HG03354 (cell line): ENCODE results near the gene ZG16B.

Experiments
- ATAC-seq: cut with Tn5 transposase; IDR thresholded peaks from one replicate; pipeline ENCODE4 v1.9.1; 2021; ENCODE audit warnings: mild to moderate bottlenecking; ENCODE audit not compliant: unreplicated experiment, poor library complexity, severe bottlenecking

Gene ZG16B, protein sequence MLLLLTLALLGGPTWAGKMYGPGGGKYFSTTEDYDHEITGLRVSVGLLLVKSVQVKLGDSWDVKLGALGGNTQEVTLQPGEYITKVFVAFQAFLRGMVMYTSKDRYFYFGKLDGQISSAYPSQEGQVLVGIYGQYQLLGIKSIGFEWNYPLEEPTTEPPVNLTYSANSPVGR

DNA sequence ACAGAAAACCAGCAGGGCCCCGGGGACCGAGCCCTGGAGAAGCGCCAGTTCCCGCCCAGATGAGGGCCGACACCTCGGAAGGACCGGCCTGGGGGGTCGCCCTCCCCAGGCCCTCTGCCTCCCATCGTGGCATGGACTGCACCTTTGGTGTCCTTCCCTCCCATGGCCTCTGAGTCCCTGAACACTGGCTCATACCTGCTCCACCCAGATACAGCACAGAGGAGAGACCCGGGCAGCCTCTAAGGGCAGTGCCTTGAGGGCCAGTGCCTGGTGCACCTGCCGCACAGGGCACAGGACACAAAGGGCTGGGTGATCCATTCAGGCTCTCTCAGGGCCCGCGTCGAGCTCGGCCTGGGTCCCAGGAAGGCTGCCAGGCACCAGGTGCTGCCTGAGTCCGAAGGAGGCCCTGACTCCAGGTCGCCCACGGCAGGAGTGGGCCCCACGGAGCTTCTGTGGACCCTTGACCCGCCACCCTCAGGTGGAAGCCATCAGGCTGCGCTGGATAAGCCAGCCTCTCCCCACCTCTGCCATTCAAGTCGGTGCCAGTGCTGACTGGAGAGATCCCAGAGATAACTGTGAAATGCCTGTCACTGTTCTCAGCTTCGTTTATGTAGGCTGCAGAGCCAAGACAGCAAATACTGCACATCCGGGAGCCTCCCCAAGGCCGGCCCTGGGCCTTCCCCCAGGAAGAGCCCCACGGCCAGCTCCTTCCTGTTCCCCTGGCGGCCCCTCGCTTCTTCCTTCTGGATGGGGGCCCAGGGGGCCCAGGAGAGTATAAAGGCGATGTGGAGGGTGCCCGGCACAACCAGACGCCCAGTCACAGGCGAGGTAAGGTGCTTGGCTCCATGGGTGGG is at the start of gene ZG16B:
ZG16B (plus strand) TSS at position 803 of the 854 bp plus-strand sequence. CDS start 139 bp downstream, outside the sequence.
- no peak for ATAC-seq

DNA sequence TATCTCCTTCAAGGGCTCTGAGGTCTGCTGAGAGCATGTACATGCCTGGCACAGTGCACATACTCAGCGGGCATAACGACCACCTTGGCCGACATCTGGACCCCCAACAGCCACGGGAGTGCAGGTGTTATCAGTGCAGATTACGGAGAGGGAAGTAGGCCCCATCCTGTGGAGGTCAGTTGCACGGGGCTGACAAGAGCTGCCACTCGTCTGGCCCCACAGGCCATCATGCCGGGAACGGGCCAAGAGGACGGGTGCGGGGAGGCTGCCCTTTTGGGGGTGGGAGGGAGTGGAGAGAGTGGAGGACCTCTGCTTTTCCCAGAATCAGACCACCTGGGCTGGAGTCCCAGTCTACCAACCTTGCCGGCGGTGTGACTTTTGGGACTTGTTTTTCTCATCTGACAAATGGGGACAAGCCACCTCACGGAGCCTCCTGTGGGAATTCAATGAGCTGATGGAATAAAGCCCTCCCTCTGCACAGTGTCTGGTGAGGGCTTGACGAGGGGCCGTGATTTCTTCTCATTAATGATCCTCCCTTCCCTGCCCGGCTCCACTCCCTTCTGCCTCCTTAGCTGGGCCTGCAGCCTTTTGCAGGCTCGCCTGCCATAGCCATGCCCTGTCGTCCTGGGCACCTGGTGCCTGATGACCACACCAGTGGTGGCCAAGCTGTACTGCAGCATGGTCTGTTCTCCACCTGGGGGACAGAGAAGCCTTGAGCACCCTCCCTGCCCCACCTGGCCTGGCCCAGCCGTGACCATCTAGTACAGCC is 47.3 kb upstream of the ZG16B start:
- ATAC-seq = no peak

DNA sequence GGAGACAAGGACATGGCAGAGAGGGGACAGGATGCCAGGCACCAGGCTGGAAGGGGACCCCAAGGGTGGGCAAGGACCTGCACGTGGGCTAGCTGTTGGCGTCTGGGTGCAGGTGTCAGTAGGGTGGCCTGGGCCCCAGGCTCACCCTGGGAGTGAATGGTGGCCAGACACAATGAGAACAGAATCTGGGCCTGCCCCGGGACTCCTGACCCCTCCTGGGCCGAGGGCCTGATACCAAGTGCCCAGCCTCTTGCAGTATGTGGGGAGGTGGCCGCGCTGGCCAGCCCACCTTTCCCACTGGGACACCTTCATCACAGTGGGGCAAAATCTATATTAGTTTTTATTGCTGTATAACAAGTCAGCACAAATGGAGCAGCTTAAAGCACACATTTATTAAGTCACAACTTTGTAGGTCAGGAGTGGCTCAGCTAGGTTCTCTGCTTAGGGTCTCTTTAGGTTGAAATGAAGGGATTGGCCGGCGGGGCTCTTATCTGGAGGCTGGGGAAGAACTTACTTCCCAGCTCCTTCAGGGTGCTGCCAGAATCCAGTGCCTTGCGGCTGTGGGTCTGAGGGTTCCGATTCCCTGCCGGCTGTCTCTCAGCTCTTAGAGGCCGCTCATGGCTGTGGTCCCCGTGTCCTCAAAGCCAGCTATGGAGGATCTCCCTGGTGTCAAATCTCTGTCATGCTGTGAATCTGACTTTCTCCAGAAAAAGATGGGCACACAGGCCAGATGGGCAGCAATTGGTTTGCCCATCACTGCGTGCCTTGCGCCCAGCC is 46.3 kb upstream of the ZG16B start:
- no peak for ATAC-seq

GRCh38 chr16:2784358-2785100 is 45.6 kb upstream of the ZG16B start:
- ATAC-seq = no peak

GRCh38 chr16:2785101-2785991 is 44.8 kb upstream of the ZG16B start:
- ATAC-seq = no peak

DNA sequence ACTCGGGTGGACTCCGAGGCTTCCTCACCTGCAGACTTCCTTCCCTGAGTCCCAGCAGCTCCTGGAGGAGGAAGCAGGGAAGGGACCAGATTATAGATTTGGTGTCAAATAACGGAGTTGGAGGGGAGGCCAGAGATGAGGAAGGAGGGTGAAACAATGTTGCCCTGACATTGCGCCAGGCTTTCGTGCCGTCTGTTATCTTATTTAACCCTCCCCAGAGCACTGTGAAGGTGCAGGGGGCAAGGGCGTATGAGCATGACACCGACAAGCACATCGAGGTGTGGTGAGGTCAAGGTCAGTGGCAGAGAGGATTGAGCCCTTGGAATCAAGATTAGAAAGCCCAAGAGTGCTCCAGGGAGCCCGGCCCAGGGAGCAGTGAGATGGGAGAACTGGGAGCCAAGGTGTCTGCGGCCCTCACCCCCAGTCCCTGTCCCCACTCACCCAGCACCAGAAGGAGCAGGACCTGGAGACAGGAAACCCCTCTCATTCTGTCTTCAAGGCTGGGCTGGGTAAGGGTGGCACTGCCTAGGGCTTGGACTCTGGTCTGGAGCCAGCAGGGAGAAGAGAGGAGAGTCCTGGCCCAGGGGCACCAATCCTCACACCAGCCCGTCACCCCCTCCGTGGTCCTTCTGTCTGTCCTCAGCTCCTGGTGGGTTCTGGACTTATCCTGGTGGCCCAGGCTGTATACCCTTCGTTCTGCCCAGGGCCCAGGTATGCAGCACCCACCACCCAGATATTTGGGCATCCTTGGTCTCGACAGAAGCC is 43.9 kb upstream of the ZG16B start:
- ATAC-seq = no peak

- ATAC-seq = no peak
Measured at GRCh38 chr16:2786826-2787151, 43.3 kb upstream of the ZG16B start.

DNA sequence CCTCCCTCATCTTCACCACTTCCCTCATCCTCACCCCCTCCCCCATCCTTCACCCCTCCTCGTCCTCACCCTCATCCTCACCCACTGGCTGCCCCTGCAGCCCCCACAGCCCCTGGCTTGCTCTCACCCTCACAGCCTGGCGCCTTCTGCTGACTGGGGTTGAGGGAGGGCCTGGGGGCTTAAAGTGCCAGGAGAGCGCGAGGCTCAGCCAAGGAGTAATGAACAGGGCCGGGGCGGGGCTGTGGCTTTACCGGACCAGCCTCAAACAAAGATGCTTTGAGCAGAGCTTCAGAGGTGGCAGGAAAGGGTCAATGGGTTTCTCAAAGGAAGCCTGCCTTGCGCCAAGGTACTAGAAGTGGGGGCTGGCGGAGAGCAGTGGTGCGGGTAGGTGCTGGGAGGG is 42.7 kb upstream of the ZG16B start, which contains the start of gene PRSS33:
PRSS33 (minus strand) TSS at position 155 of the 400 bp plus-strand sequence. CDS start 1,013 bp downstream, outside the sequence.
- no peak for ATAC-seq

DNA sequence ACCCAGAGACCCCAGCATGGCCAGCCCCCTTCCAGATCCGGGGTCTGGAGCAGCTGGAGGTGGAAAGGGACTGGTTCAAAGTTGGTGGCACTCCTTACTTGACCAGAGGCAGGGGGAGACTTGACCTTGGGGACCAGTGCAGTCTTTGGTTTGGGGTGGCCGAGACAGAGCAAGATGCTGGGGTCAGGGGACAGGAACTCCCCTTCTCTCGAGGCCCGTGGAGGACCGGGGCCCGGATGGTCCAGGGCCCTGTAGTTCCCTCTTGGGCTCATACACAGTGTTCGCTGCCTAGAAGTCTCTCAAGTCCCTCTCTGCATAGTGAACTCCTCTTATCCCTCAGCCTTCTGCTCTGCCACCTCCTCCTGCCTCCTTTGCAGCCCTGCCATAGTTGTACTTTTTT is 42.1 kb upstream of the ZG16B start:
- no peak for ATAC-seq

DNA sequence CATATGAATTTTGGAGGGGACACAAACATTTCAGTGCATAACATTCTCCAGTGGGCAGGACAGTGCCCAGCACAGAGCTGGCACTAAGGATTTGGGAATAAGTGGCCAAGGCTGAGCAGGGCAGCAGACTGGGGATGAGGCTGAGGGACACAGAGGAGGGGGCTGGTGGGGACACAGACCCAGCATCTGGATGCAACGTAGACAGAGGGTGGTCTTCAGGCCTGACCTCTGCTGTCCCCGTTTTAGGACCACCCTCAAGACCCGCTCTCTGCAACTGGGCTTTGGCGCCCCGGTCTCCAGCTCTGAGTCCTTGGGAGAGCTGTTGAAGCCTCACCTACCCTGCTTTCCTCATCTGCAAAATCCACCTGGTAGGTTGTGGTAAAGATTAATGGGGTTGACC is 39.5 kb upstream of the ZG16B start:
- ATAC-seq = no peak

DNA sequence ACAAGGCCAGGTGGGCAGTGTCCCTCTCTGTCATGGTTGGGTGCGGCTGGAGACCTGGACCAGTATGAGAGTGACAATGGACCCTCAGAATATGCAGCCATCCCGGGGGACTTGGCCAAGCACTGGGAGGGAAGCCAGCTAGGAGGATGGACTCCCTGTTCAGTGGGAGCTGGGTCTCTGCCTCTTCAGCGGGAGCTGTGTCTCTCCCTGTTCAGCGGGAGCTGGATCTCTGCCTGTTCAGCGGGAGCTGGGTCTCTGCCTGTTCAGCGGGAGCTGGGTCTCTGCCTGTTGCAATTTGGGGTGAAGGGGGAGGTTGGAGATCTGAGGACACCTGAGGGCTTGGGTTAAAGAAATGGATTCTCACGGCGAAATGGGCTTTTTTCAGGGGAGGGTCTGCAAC is 38.9 kb upstream of the ZG16B start:
- no peak for ATAC-seq

DNA sequence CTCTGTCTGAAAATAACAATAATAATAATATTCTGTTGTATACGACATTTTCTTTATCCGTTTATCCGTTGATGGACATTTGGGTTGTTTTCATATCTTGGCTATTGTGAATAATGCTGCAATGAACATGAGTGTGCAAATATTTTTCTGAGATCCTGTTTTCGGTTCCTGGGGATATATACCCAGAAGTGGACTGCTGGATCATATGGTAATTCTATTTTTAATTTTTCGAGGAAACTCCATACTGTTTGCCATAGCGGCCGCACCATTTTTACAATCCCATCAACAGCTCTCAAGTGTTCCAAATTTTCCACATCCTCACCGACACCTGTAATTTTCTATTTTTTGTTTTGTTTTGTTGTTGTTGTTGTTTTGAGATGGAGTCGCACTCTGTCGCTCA is 37.2 kb upstream of the ZG16B start:
- no peak for ATAC-seq

- ATAC-seq = no peak
Measured at GRCh38 chr16:2795395-2796143, 34.5 kb upstream of the ZG16B start.

- ATAC-seq = no peak
Measured at GRCh38 chr16:2798723-2799204, 31.3 kb upstream of the ZG16B start.

GRCh38 chr16:2799205-2799858 is 30.8 kb upstream of the ZG16B start:
- no peak for ATAC-seq

DNA sequence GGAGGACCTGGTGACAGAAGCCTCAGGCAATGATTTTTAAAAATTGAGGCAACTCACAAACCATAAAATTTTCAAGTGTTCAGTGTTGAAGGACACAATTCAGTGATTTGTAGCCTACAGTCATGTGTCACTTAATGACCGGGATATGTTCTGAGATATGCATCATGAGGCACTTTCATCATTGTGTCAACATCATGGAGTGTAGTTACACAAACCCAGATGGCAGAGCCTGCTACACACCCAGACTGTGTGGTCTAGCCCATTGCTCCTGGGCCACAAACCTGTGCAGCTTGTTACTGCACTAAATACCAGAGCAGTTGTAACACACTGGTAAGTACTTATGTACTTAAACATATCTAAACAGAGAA is 30.3 kb upstream of the ZG16B start:
- ATAC-seq = no peak
